ENCODE results near the gene SHOC2.
"Not testable (repeated sequence)": the region's sequence is repeated elsewhere in the genome, so short reads cannot be mapped to it uniquely, and the experiment has no call there.

The SHOC2 gene

GRCh38 chr10:110901954-110902819 lies 17.2 kb upstream of the SHOC2 start:
- no peak for DNase-seq

GRCh38 chr10:110903280-110904278 lies 15.8 kb upstream of the SHOC2 start:
- DNase-seq: no peak

DNA sequence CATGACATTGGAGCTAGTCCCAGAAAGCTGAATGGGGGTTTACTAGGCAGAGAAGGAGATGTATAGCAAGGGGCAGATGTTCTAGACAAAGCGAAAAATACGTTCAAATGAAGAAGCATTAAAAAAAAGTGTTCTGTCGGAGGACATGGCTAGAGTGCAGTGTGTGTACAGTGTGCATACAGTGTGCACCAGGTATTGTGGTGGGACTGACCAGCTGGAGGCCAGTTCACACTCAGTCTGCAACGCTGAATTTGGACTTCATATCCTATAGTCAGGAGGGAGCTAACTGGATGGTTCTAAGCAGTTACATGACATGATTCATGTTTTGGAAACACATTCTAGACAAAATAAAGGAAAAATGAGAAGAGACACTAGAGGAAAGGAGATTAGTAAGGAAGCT lies 9.3 kb upstream of the SHOC2 start:
- DNase-seq: no peak

DNA sequence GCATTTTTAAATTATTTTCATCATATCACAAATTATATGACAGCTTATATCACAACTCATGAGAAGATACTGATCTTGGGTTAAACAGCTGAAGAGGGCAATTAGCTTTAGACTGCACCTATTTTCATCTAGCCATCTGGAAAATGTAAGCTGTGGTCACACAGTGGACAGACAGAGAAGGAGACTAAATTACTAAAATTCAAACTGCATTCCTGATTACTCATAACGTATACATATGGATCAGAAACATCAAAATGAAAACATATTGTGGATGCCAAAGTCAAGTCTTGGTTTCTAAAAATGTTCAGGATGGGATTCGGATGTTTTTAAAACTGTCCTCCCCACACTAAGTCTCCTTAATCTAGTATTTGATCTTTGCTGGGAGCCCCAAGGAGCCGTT lies 7.0 kb upstream of the SHOC2 start:
- DNase-seq: no peak

GRCh38 chr10:110914431-110914830 lies 5.0 kb upstream of the SHOC2 start:
- no peak for DNase-seq

- DNase-seq: no peak
Measured at GRCh38 chr10:110915035-110915434, 4.4 kb upstream of the SHOC2 start.

DNA sequence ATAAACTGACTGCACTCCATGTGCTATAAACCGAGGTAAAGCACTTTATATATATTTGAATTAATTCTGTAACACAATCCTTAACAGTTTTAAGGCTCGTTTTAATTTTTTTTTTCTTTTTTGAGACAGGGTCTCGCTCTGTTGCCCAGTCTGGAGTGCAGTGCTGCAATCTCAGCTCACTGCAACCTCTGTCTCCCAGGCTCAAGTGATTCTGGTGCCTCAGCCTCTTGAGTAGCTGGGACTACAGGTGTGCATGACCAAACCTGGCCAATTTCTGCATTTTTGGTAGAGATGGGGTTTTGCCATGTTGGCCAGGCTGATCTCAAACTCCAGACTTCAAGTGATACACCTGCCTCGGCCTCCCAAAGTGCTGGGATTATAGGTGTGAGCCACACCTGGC lies 3.8 kb upstream of the SHOC2 start:
- not testable (repeated sequence) for DNase-seq

- DNase-seq: no peak
Measured at GRCh38 chr10:110916554-110917346, 2.7 kb upstream of the SHOC2 start.

DNA sequence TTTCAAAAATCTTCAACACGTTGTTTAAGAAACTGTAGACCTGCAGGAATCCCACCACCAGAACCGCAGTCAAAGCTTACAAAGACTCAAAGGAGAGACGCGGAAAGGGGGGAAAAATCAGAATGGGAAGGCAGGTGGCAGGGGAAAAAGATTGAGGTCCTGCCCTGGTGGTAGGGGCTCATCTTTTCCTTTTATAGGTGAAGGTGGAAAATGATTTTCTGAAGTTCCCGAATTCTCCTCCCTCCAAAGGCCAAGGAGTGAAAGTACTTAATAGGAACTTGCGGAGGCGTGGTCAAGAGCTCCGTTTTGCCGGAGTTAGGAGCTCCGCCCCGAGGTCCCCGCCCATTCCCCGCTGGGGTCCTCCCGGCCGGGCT lies 1.1 kb upstream of the SHOC2 start:
- DNase-seq: peak in 1 of 2 experiments; percentile 65

DNA sequence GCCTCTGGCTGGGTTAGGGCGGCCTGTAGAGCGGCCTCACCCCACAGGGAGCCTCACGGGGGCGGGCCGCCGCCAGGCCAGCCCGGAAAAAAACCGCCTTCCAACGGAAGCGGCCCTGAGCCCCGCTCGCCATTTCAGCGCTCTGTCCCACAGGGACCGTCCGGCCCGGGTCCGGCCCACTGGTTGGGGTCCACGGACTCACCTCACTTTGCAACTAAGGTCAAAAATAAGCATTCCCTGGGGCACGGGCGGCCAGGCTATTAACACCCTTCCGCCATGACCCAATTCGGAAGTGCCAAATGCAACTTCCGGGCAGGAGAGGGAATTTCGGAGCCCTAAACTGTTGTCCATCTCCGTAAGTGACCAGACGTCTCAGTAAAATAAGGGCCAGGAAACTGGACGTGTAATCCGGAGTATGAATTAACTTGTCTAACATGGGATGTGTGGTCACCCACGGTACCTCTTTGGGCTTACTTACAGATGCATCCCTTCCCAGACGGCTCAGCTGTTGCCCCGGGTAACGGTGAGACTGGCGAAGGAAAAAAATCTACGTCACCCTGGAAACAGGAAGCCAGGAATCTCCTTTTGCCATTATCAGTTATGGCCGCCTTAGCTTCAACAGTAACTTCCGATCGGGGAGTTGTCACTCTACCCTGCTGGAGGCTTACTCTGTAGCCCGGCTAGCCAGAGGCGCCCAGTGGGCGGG lies 608 bp upstream of the SHOC2 start, which contains the start of gene BBIP1:
BBIP1 (minus strand) TSS at position 538 of the 706 bp plus-strand sequence. CDS start 1,023 bp downstream, outside the sequence.
- DNase-seq: peak; percentile 82 to 95

- peak; percentile 3 to 26 for DNase-seq
Measured at GRCh38 chr10:110919971-110920881, 822 bp downstream of the SHOC2 start.

- DNase-seq: no peak
Measured at GRCh38 chr10:110923856-110924493, 4.6 kb downstream of the SHOC2 start.

DNA sequence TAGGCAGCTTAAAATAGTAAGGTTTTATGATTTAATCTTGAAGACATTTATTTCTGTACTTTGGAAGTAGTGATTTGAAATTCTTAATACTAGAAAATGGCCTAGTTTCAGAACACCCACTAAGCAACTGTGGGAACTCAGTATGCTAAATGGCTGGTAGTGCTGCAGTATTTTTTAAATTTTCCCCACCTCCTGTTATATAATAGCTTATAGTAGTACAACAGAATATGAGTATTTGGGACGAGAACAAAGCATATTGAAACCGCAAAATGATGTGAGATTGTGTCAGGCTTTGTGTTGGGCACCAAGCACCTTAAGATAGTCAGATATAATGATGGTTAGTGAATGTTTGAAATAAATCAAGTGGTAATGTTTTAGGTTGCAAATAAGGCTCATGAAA lies 8.1 kb downstream of the SHOC2 start:
- no peak for DNase-seq

- DNase-seq: no peak
Measured at GRCh38 chr10:110931769-110932381, 12.5 kb downstream of the SHOC2 start.

DNA sequence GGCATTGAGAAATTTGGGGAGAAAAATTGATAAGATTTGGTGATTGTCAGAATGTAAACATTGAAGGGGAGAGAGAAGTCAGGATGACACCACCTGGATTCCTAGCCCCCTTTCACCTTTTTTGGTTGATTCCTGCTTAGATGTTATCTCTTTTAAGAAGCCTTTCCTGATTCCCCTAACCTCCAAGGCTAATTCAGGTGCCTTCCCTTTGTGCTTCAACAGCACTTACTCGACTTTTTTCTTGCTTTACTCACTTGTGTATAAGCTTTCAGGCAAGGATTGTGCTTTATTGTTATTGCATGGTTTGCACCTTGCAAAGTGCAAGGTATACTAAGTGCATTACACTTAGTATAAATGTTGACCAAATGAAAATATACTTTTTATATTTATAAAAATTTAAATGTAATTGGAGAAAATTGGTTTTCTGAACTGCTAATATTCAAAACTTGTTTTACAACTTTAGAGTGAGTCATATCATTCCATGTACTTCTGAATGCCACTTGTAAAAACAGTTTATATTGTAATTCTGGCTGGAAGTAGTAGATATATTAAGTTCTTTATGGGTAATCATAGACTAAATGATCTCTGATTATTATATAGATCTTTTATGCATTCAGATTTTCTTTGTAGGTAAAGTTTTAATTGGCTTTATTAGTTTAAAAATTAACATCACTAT lies 13.2 kb downstream of the SHOC2 start:
- DNase-seq: no peak

- no peak for DNase-seq
Measured at GRCh38 chr10:110936757-110937156, 17.4 kb downstream of the SHOC2 start.

DNA sequence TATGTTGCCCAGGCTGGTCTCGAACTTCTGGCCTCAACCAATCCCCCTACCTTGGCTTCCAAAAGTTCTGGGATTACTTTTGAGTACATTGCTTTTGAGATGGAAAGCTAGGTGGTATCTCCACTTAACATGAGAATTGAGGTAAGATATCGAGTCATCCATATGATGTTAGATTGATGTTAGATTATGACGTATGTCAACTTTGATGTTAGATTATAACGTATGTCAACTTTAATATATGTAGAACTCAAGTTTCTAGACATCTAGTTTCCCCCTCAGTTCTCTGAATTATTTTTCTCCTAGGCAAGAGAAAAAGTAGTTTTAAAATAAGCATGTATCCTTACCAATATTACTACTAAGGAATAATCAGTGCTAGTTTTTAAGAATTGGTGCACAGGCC lies 20.0 kb downstream of the SHOC2 start:
- no peak for DNase-seq

DNA sequence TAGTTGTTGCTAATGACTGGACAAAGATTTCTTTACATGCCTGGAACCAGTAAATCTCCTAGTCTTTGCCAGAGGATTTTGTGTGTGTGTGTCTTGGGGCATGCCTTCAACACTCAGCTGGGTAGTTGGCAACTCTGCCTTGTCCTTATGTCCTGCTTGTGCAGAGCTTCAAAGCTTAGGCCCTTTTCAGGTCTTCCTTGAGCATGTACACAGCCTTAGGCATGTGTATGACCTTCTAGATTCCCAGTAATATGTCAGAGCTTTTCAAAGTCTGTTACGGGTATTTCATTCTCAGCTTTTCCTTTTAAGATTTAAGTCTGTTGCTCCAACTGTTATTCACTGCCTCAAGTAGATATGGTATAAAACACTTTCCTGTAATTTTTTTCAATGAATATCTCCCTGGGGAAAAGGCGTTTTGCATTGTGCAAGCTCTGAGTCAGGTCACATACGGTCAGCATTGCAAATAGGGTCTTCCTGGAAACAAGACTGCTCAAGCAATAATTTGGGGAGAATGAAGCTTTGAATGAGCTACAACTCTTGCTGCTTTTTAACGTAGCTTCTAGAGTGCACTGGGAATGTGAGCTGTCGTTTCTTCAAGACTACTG lies 25.5 kb downstream of the SHOC2 start:
- DNase-seq: no peak

DNA sequence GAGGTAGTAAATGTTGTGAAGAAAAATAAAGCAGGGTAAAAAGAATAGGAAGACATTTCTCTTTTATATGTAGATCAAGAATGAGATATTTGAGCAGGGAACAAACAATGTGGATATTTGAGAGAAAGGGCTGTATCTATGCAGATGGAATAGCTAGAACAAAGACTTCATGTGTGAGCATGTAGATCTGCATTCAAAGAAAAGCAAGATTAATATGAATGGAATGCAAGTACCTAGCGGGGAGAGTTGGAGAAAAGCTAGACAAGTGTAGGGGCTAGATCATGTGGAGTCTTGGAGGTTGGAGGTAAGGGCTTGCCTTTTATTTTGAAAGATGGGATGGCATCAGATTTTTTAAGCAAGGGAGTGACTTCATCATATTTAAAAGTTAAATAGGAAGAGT lies 27.1 kb downstream of the SHOC2 start:
- no peak for DNase-seq
